ENCODE measurements around the gene TM7SF3.

Gene TM7SF3

GRCh38 chr12:27001663-27002062 is 12.5 kb downstream of the TM7SF3 start:
- peaks cover 6% of the 10 kb centered on the region for H3K79me2 ChIP-seq (ENCODE audit: control insufficient read depth, insufficient read depth, low read length, unreplicated experiment)
- no peaks in the 10 kb centered on the region for H3K27me3 ChIP-seq (ENCODE audit: insufficient read depth, low read length)
- H3K36me3 ChIP-seq (ENCODE audit: insufficient read depth, low read length): no peaks in the 10 kb centered on the region
- H3K4me3 ChIP-seq (ENCODE audit: low read depth, low read length): no peak overlapping the region
- no peak overlapping the region for H3K27ac ChIP-seq (ENCODE audit: low read depth, low read length)
- no peak overlapping the region for H2AFZ ChIP-seq (ENCODE audit: low read length, unreplicated experiment)
- H3K4me1 ChIP-seq (ENCODE audit: control insufficient read depth, insufficient read depth, low read length, unreplicated experiment): no peaks in the 10 kb centered on the region

GRCh38 chr12:27000961-27001360 is 13.2 kb downstream of the TM7SF3 start:
- H3K27ac ChIP-seq (ENCODE audit: low read depth, low read length): no peak overlapping the region
- H3K27me3 ChIP-seq (ENCODE audit: insufficient read depth, low read length): no peaks in the 10 kb centered on the region
- peaks cover 6% of the 10 kb centered on the region for H3K79me2 ChIP-seq (ENCODE audit: control insufficient read depth, insufficient read depth, low read length, unreplicated experiment)
- H3K36me3 ChIP-seq (ENCODE audit: insufficient read depth, low read length): no peaks in the 10 kb centered on the region
- no peak overlapping the region for H3K4me3 ChIP-seq (ENCODE audit: low read depth, low read length)
- no peaks in the 10 kb centered on the region for H3K4me1 ChIP-seq (ENCODE audit: control insufficient read depth, insufficient read depth, low read length, unreplicated experiment)
- no peak overlapping the region for H2AFZ ChIP-seq (ENCODE audit: low read length, unreplicated experiment)

- H3K4me1 ChIP-seq (ENCODE audit: control insufficient read depth, insufficient read depth, low read length, unreplicated experiment): no peaks in the 10 kb centered on the region
- H3K27ac ChIP-seq (ENCODE audit: low read depth, low read length): no peak overlapping the region
- H3K4me3 ChIP-seq (ENCODE audit: low read depth, low read length): no peak overlapping the region
- no peaks in the 10 kb centered on the region for H3K79me2 ChIP-seq (ENCODE audit: control insufficient read depth, insufficient read depth, low read length, unreplicated experiment)
- no peak overlapping the region for H2AFZ ChIP-seq (ENCODE audit: low read length, unreplicated experiment)
- H3K36me3 ChIP-seq (ENCODE audit: insufficient read depth, low read length): peaks cover 4% of the 10 kb centered on the region; the same call in 1 of the 2 replicates
- H3K27me3 ChIP-seq (ENCODE audit: insufficient read depth, low read length): no peaks in the 10 kb centered on the region
Measured at GRCh38 chr12:26997003-26997402, 17.2 kb downstream of the TM7SF3 start.

- no peak overlapping the region for H2AFZ ChIP-seq (ENCODE audit: low read length, unreplicated experiment)
- H3K4me3 ChIP-seq (ENCODE audit: low read depth, low read length): no peak overlapping the region
- no peaks in the 10 kb centered on the region for H3K79me2 ChIP-seq (ENCODE audit: control insufficient read depth, insufficient read depth, low read length, unreplicated experiment)
- H3K36me3 ChIP-seq (ENCODE audit: insufficient read depth, low read length): peaks cover 4% of the 10 kb centered on the region; the same call in 1 of the 2 replicates
- H3K27me3 ChIP-seq (ENCODE audit: insufficient read depth, low read length): no peaks in the 10 kb centered on the region
- H3K4me1 ChIP-seq (ENCODE audit: control insufficient read depth, insufficient read depth, low read length, unreplicated experiment): no peaks in the 10 kb centered on the region
- H3K27ac ChIP-seq (ENCODE audit: low read depth, low read length): no peak overlapping the region
Measured at GRCh38 chr12:26995706-26996105, 18.5 kb downstream of the TM7SF3 start.

- Histone ChIP-seq H2AFZ (ENCODE audit: low read length, unreplicated experiment) (no peak overlapping the region), H3K79me2 (ENCODE audit: control insufficient read depth, insufficient read depth, low read length, unreplicated experiment) (no peaks in the 10 kb centered on the region), H3K27me3 (ENCODE audit: insufficient read depth, low read length) (no peaks in the 10 kb centered on the region), H3K36me3 (ENCODE audit: insufficient read depth, low read length) (peaks cover 4% of the 10 kb centered on the region; the same call in 1 of the 2 replicates), H3K27ac (ENCODE audit: low read depth, low read length) (no peak overlapping the region), H3K4me3 (ENCODE audit: low read depth, low read length) (no peak overlapping the region), H3K4me1 (ENCODE audit: control insufficient read depth, insufficient read depth, low read length, unreplicated experiment) (no peaks in the 10 kb centered on the region)
Measured at GRCh38 chr12:26994109-26994508, 20.1 kb downstream of the TM7SF3 start.

- Histone ChIP-seq H2AFZ (ENCODE audit: low read length, unreplicated experiment) (no peak overlapping the region), H3K36me3 (ENCODE audit: insufficient read depth, low read length) (peaks cover 4% of the 10 kb centered on the region; the same call in 1 of the 2 replicates), H3K27ac (ENCODE audit: low read depth, low read length) (no peak overlapping the region), H3K79me2 (ENCODE audit: control insufficient read depth, insufficient read depth, low read length, unreplicated experiment) (no peaks in the 10 kb centered on the region), H3K4me3 (ENCODE audit: low read depth, low read length) (no peak overlapping the region), H3K4me1 (ENCODE audit: control insufficient read depth, insufficient read depth, low read length, unreplicated experiment) (peaks cover 7% of the 10 kb centered on the region), H3K27me3 (ENCODE audit: insufficient read depth, low read length) (no peaks in the 10 kb centered on the region)
Measured at GRCh38 chr12:26991826-26992225, 22.4 kb downstream of the TM7SF3 start.

GRCh38 chr12:26989873-26990272 is 24.3 kb downstream of the TM7SF3 start:
- H3K36me3 ChIP-seq (ENCODE audit: insufficient read depth, low read length): peaks cover 4% of the 10 kb centered on the region; the same call in 1 of the 2 replicates
- H3K27ac ChIP-seq (ENCODE audit: low read depth, low read length): no peak overlapping the region
- H3K79me2 ChIP-seq (ENCODE audit: control insufficient read depth, insufficient read depth, low read length, unreplicated experiment): no peaks in the 10 kb centered on the region
- H2AFZ ChIP-seq (ENCODE audit: low read length, unreplicated experiment): no peak overlapping the region
- H3K4me1 ChIP-seq (ENCODE audit: control insufficient read depth, insufficient read depth, low read length, unreplicated experiment): peaks cover 7% of the 10 kb centered on the region
- H3K4me3 ChIP-seq (ENCODE audit: low read depth, low read length): no peak overlapping the region
- H3K27me3 ChIP-seq (ENCODE audit: insufficient read depth, low read length): no peaks in the 10 kb centered on the region

DNA sequence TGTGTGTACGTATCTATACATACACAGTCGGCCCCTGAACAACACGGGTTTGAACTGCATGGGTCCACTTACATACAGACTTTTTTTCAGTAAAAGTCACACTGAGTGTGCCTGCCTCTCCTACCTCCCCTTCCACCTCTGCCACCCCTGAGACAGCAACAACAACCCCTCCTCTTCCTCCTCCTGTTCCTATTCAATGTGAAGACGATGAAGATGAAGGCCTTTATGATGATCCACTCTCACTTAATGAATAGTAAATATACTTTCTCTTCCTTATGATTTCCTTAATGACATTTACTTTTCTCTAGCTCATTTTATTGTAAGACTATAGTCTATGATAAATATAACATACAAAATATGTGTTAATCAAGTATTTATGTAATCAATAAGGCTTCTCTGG is 25.5 kb downstream of the TM7SF3 start:
- Histone ChIP-seq H3K36me3 (ENCODE audit: insufficient read depth, low read length) (no peaks in the 10 kb centered on the region; the same call in 1 of the 2 replicates), H3K79me2 (ENCODE audit: control insufficient read depth, insufficient read depth, low read length, unreplicated experiment) (no peaks in the 10 kb centered on the region), H3K4me3 (ENCODE audit: low read depth, low read length) (no peak overlapping the region), H2AFZ (ENCODE audit: low read length, unreplicated experiment) (no peak overlapping the region), H3K4me1 (ENCODE audit: control insufficient read depth, insufficient read depth, low read length, unreplicated experiment) (peaks cover 7% of the 10 kb centered on the region), H3K27ac (ENCODE audit: low read depth, low read length) (no peak overlapping the region), H3K27me3 (ENCODE audit: insufficient read depth, low read length) (no peaks in the 10 kb centered on the region)

DNA sequence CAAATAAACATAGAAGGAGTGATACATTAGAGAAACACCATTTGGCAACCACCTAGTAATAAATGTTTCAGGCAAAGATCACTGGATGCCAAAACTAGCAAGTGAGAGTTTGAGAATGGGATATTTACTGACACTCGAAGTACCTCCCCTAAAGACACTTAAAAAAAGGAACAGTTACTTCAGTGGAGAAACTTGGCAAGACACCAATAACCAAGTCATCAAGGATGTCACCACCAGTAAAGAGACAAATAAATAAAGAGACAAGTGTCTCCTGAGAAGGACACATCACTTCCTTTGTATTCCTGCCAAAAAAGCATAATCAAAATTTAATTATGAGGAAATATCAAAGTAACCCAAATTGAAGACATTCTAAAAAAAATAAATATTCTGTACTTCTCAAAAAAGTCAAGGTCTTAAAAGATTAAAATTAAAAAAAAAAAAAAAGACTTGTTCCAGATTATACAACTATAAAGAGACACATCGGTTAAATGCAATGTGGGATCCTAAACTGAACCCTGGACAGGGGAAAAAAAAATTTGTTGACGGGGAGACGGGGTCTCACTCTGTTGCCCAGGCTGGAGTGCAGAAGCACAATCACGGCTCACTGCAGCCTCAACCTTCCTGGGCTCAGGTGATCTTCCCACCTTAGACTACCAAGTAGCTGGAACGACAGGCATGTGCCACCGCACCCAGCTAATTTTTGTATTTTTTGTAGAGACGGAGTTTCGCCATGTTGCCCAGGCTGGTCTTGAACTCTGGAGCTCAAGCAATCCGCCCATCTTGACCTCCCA is 26.4 kb downstream of the TM7SF3 start:
- Histone ChIP-seq H3K27ac (ENCODE audit: low read depth, low read length) (no peak overlapping the region), H3K79me2 (ENCODE audit: control insufficient read depth, insufficient read depth, low read length, unreplicated experiment) (no peaks in the 10 kb centered on the region), H3K4me1 (ENCODE audit: control insufficient read depth, insufficient read depth, low read length, unreplicated experiment) (peaks cover 7% of the 10 kb centered on the region), H3K36me3 (ENCODE audit: insufficient read depth, low read length) (no peaks in the 10 kb centered on the region; the same call in 1 of the 2 replicates), H3K4me3 (ENCODE audit: low read depth, low read length) (no peak overlapping the region), H2AFZ (ENCODE audit: low read length, unreplicated experiment) (no peak overlapping the region), H3K27me3 (ENCODE audit: insufficient read depth, low read length) (no peaks in the 10 kb centered on the region)

- no peaks in the 10 kb centered on the region; the same call in 1 of the 2 replicates for H3K36me3 ChIP-seq (ENCODE audit: insufficient read depth, low read length)
- H3K4me3 ChIP-seq (ENCODE audit: low read depth, low read length): no peak overlapping the region
- no peak overlapping the region for H2AFZ ChIP-seq (ENCODE audit: low read length, unreplicated experiment)
- no peaks in the 10 kb centered on the region for H3K27me3 ChIP-seq (ENCODE audit: insufficient read depth, low read length)
- H3K4me1 ChIP-seq (ENCODE audit: control insufficient read depth, insufficient read depth, low read length, unreplicated experiment): peaks cover 7% of the 10 kb centered on the region
- no peaks in the 10 kb centered on the region for H3K79me2 ChIP-seq (ENCODE audit: control insufficient read depth, insufficient read depth, low read length, unreplicated experiment)
- no peak overlapping the region for H3K27ac ChIP-seq (ENCODE audit: low read depth, low read length)
Measured at GRCh38 chr12:26982866-26983265, 31.3 kb downstream of the TM7SF3 start.

DNA sequence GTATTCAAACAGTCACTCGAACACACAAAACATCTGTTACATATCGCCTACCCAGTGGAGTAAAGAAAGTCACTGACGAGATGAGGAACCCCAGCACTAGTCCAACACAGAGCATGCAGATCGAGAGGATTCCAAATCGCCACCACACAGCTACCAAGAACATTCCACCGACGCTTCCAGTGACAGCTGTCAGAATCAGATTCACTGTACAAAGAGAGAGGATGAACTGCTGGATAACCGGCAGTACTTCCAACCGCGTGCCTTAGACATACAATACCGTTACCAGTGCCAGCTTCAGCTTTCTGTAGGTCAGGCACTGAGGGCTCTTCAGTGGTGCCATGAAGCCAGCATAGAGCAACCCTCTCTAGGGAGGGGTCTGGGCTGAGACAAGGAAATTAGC is 34.5 kb downstream of the TM7SF3 start:
- Histone ChIP-seq H3K27me3 (ENCODE audit: insufficient read depth, low read length) (no peaks in the 10 kb centered on the region), H3K79me2 (ENCODE audit: control insufficient read depth, insufficient read depth, low read length, unreplicated experiment) (no peaks in the 10 kb centered on the region), H3K36me3 (ENCODE audit: insufficient read depth, low read length) (no peaks in the 10 kb centered on the region), H3K4me3 (ENCODE audit: low read depth, low read length) (no peak overlapping the region), H3K27ac (ENCODE audit: low read depth, low read length) (no peak overlapping the region), H3K4me1 (ENCODE audit: control insufficient read depth, insufficient read depth, low read length, unreplicated experiment) (no peaks in the 10 kb centered on the region), H2AFZ (ENCODE audit: low read length, unreplicated experiment) (no peak overlapping the region)

Measured in ACC112 (cell line).